HTR-8/SVneo (cell line): ENCODE results near the gene PHLDA3.
"Not testable (repeated sequence)": the region's sequence is repeated elsewhere in the genome, so short reads cannot be mapped to it uniquely, and the experiment has no call there.

Source experiments
- DNase-seq: peaks from one replicate; pipeline ENCODE4 v3.0.0; 2011; ENCODE audit warnings: low spot score, mixed read lengths; ENCODE audit not compliant: insufficient read length
- FAIRE-seq: peaks from 2 replicates; lab custom pipeline; 2011; peaks lifted over from hg19 to GRCh38; lab: Jason Lieb, UNC

PHLDA3 gene

DNA sequence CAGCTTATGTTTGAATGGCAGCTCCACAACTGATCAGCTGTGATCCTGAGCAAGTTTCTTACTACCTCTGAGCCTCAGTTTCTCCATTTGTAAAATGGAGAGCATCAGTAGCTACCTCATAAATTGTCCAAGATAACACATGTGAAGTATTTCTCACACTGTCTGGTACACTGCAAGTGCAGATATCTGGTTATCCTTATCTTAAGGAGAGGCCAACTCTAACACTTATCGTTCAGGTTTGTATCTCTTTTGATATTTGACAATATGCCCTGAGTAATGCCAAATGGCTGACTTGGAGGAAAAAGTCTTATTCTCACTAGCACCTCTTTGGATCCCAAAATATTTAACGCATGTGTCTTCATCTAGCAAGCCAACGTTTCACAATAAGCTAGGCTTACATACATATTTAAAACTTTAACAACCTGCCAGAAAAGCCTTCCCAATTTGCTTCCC lies 35.2 kb upstream of the PHLDA3 start:
- FAIRE-seq (no peak), DNase-seq (no peak)

DNA sequence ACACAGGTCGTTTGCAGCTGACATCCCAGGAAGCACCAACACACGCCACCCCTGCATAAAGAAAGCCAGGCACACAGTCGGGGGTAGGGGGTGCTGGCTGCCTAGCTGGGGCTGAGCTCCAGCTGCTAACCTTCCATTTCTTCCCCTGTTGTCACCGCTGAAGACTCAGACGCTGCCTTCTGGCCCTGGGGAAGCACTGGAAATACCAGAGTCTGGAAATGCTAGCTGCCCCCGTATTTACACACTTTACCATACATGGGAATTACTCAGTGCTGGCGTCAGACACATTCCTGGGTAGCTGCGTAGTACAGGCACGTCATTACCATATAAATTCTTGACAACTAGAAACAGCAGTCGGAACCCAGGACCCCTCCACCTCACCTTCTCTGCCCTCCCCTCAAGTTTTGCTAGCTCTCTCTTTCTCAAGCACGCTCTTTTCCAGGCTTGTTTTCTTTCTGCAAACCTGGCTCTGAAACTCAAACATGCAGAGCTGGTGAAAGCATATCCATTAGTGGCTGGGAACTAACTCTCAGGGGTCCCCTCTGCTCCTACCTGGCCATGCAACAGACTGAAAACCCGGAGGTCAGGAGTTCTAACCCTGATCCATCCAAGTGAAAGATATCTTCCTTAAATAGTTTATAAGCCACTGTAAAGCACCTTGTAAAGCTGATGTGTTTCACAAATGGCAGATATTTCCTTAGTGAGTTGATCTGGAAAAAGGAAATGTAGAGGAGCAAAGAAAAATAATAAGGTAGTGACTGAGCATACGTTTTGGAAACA lies 34.6 kb upstream of the PHLDA3 start:
- FAIRE-seq: peak; percentile 75
- DNase-seq: peak; percentile 83

DNA sequence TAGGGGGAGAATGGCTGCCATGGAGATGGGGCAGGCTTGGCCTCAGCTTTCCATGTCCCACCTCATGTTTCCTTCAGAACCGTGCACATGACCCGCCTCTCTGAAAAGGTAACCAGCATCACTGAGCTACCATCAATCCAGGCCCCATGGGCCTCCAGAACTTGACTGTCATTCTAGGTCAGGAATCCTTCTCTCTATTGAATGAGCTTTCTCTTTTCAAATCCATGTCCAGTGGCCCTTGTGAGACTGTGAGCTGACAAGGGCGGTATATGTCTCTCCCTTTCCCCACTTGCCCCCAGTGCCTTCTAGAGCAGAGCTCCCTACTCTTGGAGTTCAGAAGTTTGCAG lies 33.5 kb upstream of the PHLDA3 start:
- FAIRE-seq (no peak), DNase-seq (no peak)

DNA sequence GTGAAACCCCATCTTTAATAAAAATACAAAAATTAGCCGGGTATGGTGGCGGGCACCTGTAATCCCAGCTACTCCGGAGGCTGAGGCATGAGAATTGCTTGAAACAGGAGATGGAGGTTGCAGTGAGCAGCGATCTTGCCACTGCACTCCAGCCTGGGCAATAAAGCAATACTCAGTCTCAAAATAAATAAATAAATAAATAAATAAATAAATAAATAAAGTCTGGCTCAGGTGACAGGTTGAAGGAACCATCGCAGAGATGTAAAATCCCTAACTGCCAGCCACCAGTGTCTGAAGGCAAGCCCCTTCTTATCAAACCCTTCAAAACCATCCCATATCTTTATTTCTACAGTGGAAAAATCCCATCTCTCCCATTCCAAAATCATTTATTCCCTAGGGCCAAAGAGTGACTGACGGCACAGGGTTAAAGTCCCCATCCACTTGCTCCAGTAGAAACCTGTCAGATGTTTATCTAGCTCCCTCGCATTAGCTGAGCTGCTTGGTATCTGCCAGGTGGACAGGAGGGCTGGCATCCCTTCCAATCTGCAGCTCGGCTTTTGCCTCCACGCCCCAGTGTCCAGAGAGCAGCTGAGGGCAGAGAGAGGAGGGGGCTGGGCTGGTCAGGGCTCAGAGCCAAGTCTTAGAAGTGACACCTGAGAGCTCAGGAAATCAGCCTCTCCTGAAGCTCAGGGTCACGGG lies 33.0 kb upstream of the PHLDA3 start:
- no peak for FAIRE-seq
- DNase-seq: no peak

DNA sequence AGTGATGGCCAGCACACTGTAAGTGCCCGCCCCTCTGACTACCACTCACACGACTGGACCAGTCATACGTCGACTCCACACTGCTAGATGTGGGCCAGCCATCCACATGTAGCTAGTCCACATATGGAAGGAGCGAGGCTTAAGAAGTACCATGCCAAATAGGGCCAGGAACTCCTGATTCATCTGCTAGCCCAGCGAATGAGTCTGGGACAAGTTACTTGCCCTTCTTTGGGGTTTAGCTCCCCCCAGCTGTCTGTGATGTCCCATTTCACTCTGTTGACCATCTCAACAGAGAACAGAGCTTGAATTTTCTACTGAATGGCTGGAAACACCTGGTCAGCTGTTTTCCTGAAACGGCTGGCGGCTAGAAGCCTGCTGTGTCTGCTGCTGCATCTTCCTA lies 32.2 kb upstream of the PHLDA3 start:
- FAIRE-seq (no peak), DNase-seq (no peak)

DNA sequence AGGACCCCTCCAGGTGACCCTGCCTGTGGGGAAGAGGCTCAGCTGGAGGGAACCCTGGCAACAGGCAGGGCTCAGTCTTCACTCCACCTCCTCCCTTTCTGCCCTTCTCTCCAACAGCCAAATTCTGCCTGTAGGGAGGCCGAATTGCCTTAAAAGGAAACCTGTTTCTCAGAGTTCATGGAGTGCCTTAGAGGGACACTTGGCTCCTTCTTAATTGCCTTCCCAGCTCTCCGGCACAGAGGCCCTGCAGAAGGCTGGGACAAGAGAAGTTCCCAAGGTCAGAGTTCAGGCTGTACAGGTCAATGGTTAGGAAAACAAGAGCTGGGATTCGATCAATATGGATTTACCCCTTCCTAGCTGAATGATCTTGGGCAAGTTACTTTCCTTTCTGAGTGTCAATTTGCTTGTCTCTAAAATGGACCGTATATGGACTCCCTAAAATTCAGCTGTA lies 31.7 kb upstream of the PHLDA3 start:
- FAIRE-seq (no peak), DNase-seq (no peak)

DNA sequence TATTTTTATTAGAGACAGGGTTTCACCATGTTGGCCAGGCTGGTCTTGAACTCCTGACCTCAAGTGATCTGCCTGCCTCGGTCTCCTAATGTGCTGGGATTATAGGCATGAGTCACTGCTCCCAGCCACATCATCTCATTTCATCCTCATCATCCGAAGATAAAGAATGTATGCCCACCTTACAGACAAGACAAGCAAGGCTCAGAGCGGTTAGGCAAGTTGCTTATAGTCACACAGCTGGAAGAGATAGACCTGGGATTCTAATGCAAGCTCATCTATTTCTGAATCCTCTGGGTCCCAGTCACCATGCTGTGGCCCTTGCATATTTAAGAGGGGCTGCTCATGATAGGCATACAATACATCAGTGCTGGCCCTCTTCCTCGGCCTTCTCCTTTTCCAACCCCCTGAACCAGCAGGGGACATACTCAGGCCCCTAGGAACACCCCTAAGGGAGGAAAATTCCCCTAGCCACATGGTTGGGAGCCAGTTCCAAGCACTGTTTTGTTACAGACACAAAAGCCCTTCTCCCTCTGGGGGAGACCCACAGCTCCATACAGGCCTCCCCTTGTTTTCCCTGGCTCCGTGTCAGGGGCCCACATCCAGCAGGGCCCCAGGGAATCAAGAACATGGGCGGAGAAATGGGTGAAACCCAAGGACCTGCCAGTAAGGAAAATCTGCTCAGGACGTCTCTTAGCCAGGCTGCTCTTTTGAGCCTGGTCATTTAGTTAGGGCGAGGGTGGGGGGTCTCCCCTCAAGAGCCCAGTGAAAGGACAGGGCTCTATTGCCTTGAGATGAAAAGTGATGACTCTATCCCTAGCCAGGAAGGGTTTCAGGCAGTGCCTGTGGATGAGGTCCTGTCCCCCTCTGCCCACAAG lies 31.0 kb upstream of the PHLDA3 start:
- FAIRE-seq (no peak), DNase-seq (no peak)

DNA sequence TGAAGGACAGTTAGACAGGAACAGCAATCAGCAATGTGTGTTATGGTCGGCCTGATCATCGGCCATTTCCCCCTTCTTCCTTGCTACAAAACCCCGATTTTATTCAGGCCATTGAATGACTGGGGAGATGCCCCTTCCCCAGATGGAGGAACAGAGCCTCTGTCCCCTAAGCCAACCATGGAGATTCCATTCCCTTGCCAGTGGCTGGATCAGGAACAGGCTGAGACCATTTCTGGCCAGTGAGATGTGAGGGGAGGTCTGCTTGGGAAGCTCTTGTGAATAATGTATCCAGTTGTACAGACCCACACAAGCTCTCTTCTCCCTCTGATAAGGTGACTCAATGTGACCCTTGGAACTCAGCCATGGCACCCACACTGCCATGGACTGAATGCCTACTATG lies 30.2 kb upstream of the PHLDA3 start:
- no peak for DNase-seq
- FAIRE-seq: no peak

DNA sequence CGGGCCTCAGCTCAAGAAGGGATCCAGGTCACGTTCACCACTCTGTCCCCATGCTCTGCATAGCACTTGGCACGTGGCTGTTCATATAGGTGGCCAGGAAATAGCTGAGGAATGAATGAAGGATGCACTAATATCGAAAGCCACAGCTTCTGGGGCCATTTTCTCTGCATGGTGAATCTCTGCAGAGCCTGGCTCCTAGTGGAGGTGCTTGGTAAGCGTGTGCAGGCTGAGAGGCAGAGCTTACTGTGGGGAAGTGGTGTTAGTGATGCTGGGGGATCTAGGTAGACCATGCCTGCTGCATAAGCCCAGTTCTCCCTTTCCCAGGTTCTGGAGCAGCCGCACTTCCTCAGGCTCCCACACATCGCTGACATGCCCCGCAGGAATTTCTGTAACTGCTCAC lies 29.6 kb upstream of the PHLDA3 start:
- DNase-seq: no peak
- no peak for FAIRE-seq

DNA sequence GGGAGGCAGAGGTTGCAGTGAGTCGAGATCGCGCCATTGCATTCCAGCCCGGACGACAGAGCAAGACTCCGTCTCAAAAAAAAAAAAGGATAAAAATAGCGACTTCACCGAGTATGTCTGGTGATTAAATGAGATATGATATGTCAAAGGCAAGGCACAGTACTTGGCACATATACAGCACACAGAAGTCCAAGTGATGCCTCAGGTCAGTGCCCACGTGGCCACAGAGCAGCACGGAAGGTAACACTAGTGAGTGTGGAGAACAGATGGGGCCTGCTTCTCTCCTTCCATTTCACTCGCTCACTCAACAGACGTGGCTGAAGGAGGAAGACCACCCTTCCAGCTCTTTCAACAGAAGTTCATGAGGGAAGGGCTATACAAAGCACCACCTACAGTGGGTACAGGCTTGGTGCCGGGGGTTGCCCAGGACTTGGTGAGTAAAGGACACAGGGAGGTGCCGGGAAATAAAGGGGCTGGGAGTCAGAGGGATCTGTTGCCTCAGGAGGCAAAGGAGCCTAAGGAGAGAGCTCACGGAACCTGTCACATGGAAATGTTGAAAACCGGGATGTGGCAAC lies 29.0 kb upstream of the PHLDA3 start:
- DNase-seq: no peak
- FAIRE-seq: no peak

DNA sequence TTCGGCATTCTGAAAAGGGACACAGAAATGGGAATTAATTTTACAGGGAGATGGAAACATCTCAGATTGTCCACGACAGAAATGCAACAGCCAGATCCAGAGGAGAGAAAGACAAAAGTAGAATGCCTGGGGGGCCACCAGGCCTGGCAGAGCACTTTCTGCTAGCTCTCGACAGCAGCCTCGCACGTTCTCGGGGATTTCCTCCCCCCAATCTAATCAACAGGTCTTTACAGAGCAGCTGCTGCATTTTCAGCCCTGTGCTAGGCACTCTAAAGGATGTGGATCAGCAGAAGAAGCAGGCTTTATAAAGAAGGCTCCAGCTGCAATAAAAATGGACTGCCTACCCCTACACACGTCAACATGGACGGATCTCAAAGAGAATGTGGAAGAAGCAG lies 27.3 kb upstream of the PHLDA3 start:
- no peak for DNase-seq

DNA sequence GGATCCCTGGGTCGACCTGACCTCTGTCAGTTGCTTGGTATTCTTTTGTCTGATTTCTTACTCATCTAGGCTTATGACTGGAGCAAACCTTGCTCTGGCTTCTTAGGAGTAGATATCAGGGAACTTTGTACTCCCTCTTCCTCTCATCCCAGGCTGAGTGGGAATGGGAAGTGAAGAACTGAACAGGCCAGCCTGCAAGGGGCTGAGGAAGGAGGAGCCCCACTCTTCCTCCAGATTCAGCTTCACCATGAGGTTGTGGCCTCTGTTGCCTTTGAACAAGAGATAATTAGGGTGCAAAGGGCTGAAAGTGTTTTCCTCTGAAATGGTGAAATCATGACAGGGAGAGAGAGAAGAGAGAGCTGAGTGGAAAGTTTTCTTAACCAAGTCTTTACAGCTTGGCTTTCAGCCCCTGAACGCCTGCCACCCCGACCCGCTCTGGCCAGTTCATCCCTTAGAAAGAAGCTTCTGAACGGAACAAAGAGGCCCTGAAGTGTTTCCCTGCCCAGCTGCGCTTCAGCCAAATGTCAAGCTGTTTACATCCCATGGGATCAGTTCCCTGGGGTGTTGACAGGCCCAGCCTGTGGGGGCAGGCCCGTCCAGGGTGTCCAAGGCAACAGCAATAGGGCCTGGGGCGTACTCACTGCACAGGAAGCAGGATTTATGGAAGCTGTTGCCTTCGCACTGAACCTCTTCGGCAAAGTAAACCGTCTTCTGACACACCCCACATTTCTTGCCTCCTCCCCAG lies 26.7 kb upstream of the PHLDA3 start:
- DNase-seq: no peak

More for the DNA sequence above, 27.3 kb upstream of the PHLDA3 start:
- FAIRE-seq: no peak

DNA sequence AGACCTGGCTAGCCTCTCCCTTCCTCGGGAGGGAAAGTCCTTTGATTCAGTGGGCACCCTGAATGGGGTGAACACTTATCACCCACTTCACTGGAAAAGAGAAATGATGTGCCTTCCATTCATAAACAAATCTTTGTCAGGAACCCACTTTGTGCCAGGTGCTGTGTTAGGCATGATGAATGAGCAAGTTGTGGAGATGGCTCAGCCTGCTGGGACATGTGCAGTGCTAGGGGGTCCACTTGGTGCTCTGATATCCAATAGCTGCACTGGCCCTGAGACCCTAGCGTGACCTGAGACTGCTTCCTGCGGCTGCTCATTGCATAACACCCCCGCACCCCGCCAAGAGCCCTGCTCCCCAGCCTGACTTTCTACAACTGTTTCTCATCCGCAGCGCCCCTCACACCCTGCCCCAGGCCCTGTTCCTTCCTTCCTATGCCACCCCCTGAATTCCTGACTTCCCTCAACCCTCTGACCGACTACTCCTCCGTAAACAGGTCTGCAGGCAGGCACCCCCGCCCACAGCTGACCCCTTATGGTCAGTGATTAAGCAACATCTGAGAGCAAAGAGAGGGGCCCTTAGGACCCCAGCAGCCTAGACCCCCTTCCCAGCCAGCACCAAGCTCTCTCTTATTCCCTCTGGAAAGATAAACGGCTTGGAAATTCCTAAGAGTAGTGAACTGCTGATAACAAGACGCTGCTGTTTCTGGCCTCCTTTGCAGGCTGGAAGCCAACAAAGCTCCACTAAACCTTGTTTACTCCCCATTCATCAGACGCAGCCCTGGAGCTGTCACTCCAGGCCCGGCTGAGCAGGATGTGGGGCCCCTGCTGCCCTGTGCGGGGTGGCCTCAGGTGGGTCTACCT lies 25.0 kb upstream of the PHLDA3 start:
- peak; percentile 57 for FAIRE-seq
- no peak for DNase-seq

More for the DNA sequence above, 26.7 kb upstream of the PHLDA3 start:
- peak; percentile 64 for FAIRE-seq

DNA sequence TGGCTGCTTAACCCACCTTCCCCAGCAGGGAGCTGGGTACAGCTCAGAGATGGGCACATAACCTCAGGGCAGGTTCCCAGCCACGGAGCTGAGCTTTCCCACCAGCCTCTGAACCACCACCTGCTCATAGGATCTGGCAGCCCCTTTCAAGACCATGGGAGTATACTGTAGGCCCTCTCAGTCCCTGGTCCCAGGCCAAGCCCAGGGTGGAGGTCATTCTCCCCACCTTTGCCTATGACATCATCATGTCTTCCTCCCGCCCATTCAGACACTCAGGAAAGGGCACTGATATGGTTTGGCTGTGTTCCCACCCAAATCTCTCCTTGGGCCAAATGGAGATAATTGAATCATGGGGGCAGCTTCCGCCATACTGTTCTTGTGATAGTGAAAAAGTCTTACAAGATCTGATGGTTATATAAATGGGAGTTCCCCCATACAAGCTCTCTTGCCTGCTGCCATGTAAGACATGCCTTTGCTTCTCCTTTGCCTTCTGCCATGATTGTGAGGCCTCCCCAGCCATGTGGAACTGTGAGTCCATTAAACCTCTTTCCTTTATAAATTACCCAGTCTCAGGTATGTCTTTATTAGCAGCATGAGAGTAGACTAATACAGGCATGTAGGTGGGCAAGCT lies 24.2 kb upstream of the PHLDA3 start:
- not testable (repeated sequence) for FAIRE-seq, DNase-seq

DNA sequence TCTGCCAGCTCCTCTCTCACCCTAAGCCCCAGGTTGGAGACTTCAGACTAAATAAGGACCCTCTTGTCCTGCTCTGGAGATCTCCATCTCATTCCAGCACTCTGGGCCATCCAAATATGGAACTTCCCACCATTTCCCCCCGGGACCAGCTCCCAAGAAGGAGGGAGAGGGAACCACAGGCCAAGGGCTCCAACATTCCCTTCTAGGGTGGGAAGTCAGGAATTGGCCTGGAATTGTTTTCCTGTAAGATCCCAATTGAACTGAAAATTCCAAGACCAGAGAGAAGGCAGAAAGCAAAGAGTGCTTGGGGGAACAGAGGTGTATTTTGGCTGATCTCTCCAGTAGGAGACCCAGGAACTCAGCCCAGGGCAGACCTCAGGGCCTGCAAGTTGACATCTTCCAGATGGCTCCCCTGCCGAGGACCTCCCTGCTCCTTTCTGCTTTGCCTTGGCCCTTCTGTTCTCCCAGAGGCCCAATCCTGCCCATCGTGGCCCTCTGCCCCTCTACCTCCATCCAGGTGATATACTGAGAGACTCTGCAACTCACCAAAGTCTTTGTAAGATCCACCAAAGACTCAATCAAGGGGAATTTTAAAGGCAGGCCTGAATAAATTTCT lies 23.0 kb upstream of the PHLDA3 start:
- no peak for DNase-seq
- no peak for FAIRE-seq

DNA sequence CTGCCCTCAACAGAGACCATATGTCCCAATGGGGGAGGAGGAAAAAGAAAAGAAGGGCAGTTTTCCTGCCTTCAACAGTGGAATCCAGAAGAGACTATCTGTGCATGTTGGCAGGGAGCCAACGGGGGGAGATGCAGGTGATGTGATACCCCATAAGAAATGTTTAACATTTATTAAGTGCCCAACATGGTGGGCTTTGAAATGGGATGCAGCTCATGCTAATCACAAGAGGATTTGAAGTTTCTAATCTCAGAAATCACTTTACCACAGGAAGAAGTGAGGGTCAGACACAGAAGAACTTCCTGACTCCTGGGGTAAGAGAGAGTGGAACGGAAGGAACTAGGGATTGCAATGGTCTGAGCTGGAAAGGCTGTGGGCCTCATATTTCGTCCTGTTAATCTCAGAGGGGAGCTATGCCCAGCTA lies 21.7 kb upstream of the PHLDA3 start:
- DNase-seq (no peak), FAIRE-seq (no peak)

DNA sequence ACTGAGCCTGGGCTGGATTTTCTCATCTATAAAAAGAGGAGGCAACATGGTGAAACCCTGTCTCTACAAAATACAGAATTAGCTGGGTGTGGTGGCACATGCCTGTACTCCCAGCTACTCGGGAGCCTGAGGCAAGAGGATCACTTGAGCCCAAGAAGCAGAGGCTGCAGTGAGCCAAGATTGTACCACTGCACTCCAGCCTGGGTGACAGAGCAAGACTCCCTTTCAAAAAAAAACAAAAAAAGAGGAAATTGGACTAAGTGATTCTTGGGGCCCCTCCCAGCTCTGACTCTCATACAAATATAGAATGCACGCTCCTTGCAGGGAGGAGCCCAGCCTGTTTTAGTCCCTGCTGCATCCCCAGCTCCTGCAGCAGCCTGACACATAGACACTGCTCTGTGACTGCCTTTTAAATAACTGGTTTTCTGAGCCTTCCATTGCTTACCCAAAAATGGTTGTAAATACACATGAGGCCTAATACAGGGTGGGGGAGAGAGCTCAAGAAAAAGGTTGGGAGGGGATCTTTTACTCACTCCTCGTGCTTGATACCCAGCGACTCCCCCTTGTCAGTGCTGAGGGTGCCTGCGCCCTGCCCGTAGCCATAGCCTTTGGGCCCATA lies 20.8 kb upstream of the PHLDA3 start:
- DNase-seq (no peak), FAIRE-seq (no peak)
